OCI-LY7 (cell line): ENCODE results near the gene SCRG1. TPM values are rescaled to one million over a fixed set of nuclear protein-coding genes. Genes with fewer than 3 reads are reported as not detected.

ENCODE experiments used
- BruUV-seq: library from RNA; stranded (reverse); fragments of 400-500 nt; replicated peaks from 2 replicates; lab custom pipeline; 2021; lab: Mats Ljungman, UMichigan
- CTCF ChIA-PET: fragments of 300-600 bp; sonication (Branson Sonifier 250); formaldehyde crosslinking; loops from one replicate; lab custom pipeline; 2022; ENCODE audit warnings: antibody characterized with exemption; ENCODE audit not compliant: unreplicated experiment; lab: Charles Lee
- POLR2A ChIA-PET: fragments of 300-600 bp; sonication (Branson Sonifier 250); formaldehyde crosslinking; loops from one replicate; lab custom pipeline; 2022; ENCODE audit warnings: antibody characterized with exemption; lab: Charles Lee
- DNase-seq: peaks from one replicate; pipeline ENCODE4 v3.0.0-alpha.2; 2015; ENCODE audit warnings: low spot score
- H2AFZ ChIP-seq: fragments of 200-600 bp; sonication (generic), shearing (Covaris generic); 2 replicates; pipeline ENCODE4 v1.6.1; 2014; ENCODE audit warnings: mild to moderate bottlenecking, antibody characterized with exemption, low read length, moderate library complexity
- H3K27ac ChIP-seq: fragments of 200-600 bp; sonication (generic); 2 replicates; pipeline ENCODE4 v1.5.1; 2014; ENCODE audit warnings: mixed run types, low read depth, mild to moderate bottlenecking, moderate library complexity, low read length, inconsistent platforms; ENCODE audit not compliant: poor library complexity, severe bottlenecking
- H3K36me3 ChIP-seq: fragments of 200-600 bp; sonication (generic); 2 replicates; pipeline ENCODE4 v1.6.1; 2014; ENCODE audit warnings: mild to moderate bottlenecking, antibody characterized with exemption, low read length, moderate library complexity, mixed read lengths; ENCODE audit not compliant: insufficient read depth
- H3K4me1 ChIP-seq: fragments of 200-600 bp; sonication (generic); 2 replicates; pipeline ENCODE4 v1.5.1; 2014; ENCODE audit warnings: mild to moderate bottlenecking, low read length; ENCODE audit not compliant: insufficient read depth, poor library complexity, severe bottlenecking
- H3K4me2 ChIP-seq: fragments of 200-600 bp; sonication (generic); 2 replicates; pipeline ENCODE4 v1.6.1; 2014; ENCODE audit warnings: mild to moderate bottlenecking, low read length
- H3K4me3 ChIP-seq: fragments of 200-600 bp; sonication (generic); 2 replicates; pipeline ENCODE4 v1.5.1; 2014; ENCODE audit warnings: mild to moderate bottlenecking, low read depth, low read length; ENCODE audit not compliant: poor library complexity, severe bottlenecking
- H3K79me2 ChIP-seq: fragments of 200-600 bp; sonication (generic); 2 replicates; pipeline ENCODE4 v1.6.1; 2016; ENCODE audit warnings: low read depth, mild to moderate bottlenecking, low read length, moderate library complexity, mixed read lengths; ENCODE audit not compliant: insufficient read depth
- H3K9me2 ChIP-seq: fragments of 200-600 bp; sonication (generic); 2 replicates; pipeline ENCODE4 v1.6.1; 2016; ENCODE audit warnings: mild to moderate bottlenecking, low read length, mixed read lengths; ENCODE audit not compliant: insufficient read depth
- H3K9me3 ChIP-seq: fragments of 200-600 bp; sonication (generic); 2 replicates; pipeline ENCODE4 v1.6.1; 2014; ENCODE audit warnings: mild to moderate bottlenecking, mixed run types, low read length, mixed read lengths
- H4K20me1 ChIP-seq: fragments of 200-600 bp; sonication (generic); 2 replicates; pipeline ENCODE4 v1.6.1; 2014; ENCODE audit warnings: mild to moderate bottlenecking, antibody characterized with exemption, low read length, moderate library complexity, mixed read lengths; ENCODE audit not compliant: insufficient read depth
- EZH2phosphoT487 ChIP-seq: fragments of 200-600 bp; sonication (generic); IDR thresholded peaks from 2 replicates; pipeline ENCODE4 v1.6.1; 2018; ENCODE audit warnings: low read depth, borderline replicate concordance, mild to moderate bottlenecking, mixed run types, antibody characterized with exemption, low read length, moderate library complexity, mixed read lengths
- intact Hi-C: fragments of 100-400 bp; cut with micrococcal nuclease; formaldehyde crosslinking; loops from one replicate; pipeline ENCODE4 v1.10.0; 2022; ENCODE audit not compliant: unreplicated experiment
- total RNA-seq, 2 experiments: library from RNA; depleted of rRNA in 1 of 2; stranded (reverse); fragments of >200 nt in 1 of 2; shearing (Covaris generic) in 1 of 2; gene quantifications; 2 replicates each; pipeline ENCODE4 v1.2.3, GENCODE V29; 2014 to 2022
- TF ChIP-seq, protein P1 (sequence below): fragments of 200-600 bp; sonication (generic); conservative IDR thresholded peaks from 2 replicates; pipeline ENCODE4 v1.5.1; 2014; ENCODE audit warnings: mild to moderate bottlenecking, antibody characterized with exemption, low read length, moderate library complexity, mixed read lengths

SCRG1 gene
- total RNA-seq, 2 experiments from 2014 or later = not detected

DNA sequence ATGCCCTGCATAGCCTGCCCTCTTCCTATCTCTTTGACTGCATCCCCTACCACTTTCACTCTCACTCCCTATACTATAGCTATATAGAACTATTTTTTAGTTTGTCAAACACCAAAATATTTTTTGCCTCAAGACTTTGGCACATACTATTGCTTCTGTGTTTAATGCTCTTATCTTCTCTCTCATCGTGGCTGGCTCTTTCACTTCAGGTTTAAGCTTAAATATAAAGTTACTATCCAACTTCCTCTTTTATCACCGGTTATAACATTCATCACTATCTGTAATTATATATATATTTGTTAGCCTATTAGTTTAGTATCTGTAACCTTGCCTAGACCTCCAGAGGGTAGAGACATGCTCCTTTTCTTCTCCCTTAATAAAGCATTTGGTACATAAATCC, 53.3 kb downstream of the SCRG1 start:
- POLR2A ChIA-PET = interaction anchor here (0.6 to 5.5 kb wide), 8 partner anchors 10 to 64 kb away, joined by 3 to 54 read pairs (median 9); partner anchors contain the start of gene HMGB2
- Histone ChIP-seq H3K9me3 (no peaks in the 10 kb centered on the region), H3K4me3 (no peak overlapping the region), H2AFZ (no peak overlapping the region), H3K36me3 (peaks cover 5% of the 10 kb centered on the region; the same call in 1 of the 2 replicates), H3K4me1 (peaks cover 9% of the 10 kb centered on the region), H4K20me1 (no peaks in the 10 kb centered on the region), H3K9me2 (no peaks in the 10 kb centered on the region), H3K27ac (no peak overlapping the region), H3K4me2 (no peak overlapping the region), H3K79me2 (no peaks in the 10 kb centered on the region)
- no peak for TF ChIP-seq EZH2phosphoT487
- TF ChIP-seq, protein P1, sequence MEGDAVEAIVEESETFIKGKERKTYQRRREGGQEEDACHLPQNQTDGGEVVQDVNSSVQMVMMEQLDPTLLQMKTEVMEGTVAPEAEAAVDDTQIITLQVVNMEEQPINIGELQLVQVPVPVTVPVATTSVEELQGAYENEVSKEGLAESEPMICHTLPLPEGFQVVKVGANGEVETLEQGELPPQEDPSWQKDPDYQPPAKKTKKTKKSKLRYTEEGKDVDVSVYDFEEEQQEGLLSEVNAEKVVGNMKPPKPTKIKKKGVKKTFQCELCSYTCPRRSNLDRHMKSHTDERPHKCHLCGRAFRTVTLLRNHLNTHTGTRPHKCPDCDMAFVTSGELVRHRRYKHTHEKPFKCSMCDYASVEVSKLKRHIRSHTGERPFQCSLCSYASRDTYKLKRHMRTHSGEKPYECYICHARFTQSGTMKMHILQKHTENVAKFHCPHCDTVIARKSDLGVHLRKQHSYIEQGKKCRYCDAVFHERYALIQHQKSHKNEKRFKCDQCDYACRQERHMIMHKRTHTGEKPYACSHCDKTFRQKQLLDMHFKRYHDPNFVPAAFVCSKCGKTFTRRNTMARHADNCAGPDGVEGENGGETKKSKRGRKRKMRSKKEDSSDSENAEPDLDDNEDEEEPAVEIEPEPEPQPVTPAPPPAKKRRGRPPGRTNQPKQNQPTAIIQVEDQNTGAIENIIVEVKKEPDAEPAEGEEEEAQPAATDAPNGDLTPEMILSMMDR = no peak
- DNase-seq = no peak
- CTCF ChIA-PET = interaction anchor here (1.0 to 1.1 kb wide), 3 partner anchors 9 to 82 kb away, joined by 3 read pairs; no protein-coding TSS in a partner anchor
- intact Hi-C loops = no loop called here
- BruUV-seq = no TSS peak

DNA sequence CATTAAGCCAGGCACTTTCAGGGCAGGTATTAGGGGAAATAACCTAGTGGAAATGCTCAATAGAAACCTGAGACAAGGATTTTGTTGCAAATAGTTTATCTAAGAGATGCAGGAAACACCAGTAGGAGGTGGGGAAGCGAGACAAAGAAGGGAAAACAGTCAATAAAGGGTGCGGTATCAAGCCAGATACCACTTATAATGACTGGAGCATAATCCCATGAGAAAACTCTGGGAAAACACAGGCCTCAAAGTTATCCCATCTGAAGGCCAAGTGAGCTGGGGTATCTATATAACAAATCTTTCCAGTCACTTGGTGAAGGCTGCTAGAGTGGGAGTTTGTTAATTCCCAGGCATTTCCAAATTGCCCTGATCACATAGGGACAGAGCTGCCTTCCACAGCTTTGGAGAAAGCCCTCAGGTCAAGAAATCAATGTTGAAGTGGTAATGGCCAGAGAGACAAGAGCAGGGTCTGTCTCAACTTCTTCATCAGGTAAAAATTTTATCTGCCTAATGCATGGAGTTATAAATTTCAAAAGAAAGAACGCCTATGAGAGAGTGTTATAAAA, 55.0 kb downstream of the SCRG1 start:
- POLR2A ChIA-PET = interaction anchor here (4.8 to 5.5 kb wide), 2 partner anchors 8 to 12 kb away, joined by 25 to 54 read pairs; partner anchors contain the start of gene HMGB2
- DNase-seq = no peak
- Histone ChIP-seq H3K9me3 (no peaks in the 10 kb centered on the region), H3K4me3 (no peak overlapping the region), H3K79me2 (no peaks in the 10 kb centered on the region; the same call in 1 of the 2 replicates), H3K4me1 (peaks cover 23% of the 10 kb centered on the region), H3K27ac (no peak overlapping the region), H3K4me2 (no peak overlapping the region), H3K36me3 (peaks cover 5% of the 10 kb centered on the region; the same call in 1 of the 2 replicates), H3K9me2 (no peaks in the 10 kb centered on the region), H2AFZ (no peak overlapping the region), H4K20me1 (no peaks in the 10 kb centered on the region)
- no TSS peak for BruUV-seq
- intact Hi-C loops = no loop called here
- CTCF ChIA-PET = no interaction called here
- no peak for TF ChIP-seq EZH2phosphoT487
- TF ChIP-seq, protein P1 = no peak

- Histone ChIP-seq H3K36me3 (peaks cover 16% of the 10 kb centered on the region), H3K9me3 (no peaks in the 10 kb centered on the region), H2AFZ (no peak overlapping the region), H3K9me2 (no peaks in the 10 kb centered on the region), H3K79me2 (peaks cover 44% of the 10 kb centered on the region), H4K20me1 (peaks cover 9% of the 10 kb centered on the region; the same call in 1 of the 2 replicates), H3K27ac (no peak overlapping the region), H3K4me2 (peak overlapping the region; percentile 94), H3K4me1 (peaks cover 46% of the 10 kb centered on the region), H3K4me3 (no peak overlapping the region)
- POLR2A ChIA-PET = interaction anchor here (0.7 to 14.1 kb wide), 7 partner anchors 8 to 208 kb away, joined by 3 to 336 read pairs (median 5); partner anchors contain the start of genes GALNT7 and SAP30
- no TSS peak for BruUV-seq
- no peak for TF ChIP-seq EZH2phosphoT487
- TF ChIP-seq, protein P1 = no peak
- intact Hi-C loops = no loop called here
- DNase-seq = no peak
- CTCF ChIA-PET = no interaction called here
These were observed 61.5 kb downstream of the SCRG1 start for GRCh38 chr4:173337463-173337862.
